Measurements from ENCODE around the gene LNPK.

GRCh38 chr2:175930504-175930903, 71.6 kb downstream of the LNPK start:
- TF ChIP-seq CTCF (IDR thresholded peaks at IDR 0.05) (no peak), POLR2A (IDR thresholded peaks at IDR 0.05) (no peak)
